Liver (tissue), 3 donors: ENCODE data around the gene PTPRN2.

Experiments used
- EGR1 ChIP-seq, 2 donors: IDR thresholded peaks; 2 replicates each; pipeline ENCODE4 v1.6.1; 2016 to 2018; ENCODE audit warnings: antibody characterized with exemption in 2 of 2, low read depth in 2 of 2
- FOXA2 ChIP-seq: IDR thresholded peaks from 2 replicates; pipeline ENCODE4 v1.6.1; 2016; ENCODE audit warnings: antibody characterized with exemption
- JUND ChIP-seq, 2 donors: IDR thresholded peaks; 2 replicates each; pipeline ENCODE4 v1.6.1; 2016; ENCODE audit warnings: antibody characterized with exemption in 2 of 2
- RAD21 ChIP-seq, 2 donors: IDR thresholded peaks; 2 replicates each; pipeline ENCODE4 v1.6.1; 2016; ENCODE audit warnings: antibody characterized with exemption in 2 of 2, mild to moderate bottlenecking in 2 of 2
- RXRA ChIP-seq, 2 donors: IDR thresholded peaks; 2 replicates each; pipeline ENCODE4 v1.6.1; 2017 to 2018; ENCODE audit warnings: antibody characterized with exemption in 2 of 2, mild to moderate bottlenecking in 1 of 2
- SP1 ChIP-seq: IDR thresholded peaks from 2 replicates; pipeline ENCODE4 v1.6.1; 2018; ENCODE audit warnings: antibody characterized with exemption, mild to moderate bottlenecking
- TAF1 ChIP-seq: conservative IDR thresholded peaks from 2 replicates; pipeline ENCODE4 v1.6.1; 2016; ENCODE audit warnings: antibody characterized with exemption, mild to moderate bottlenecking
- YY1 ChIP-seq: IDR thresholded peaks from 2 replicates; pipeline ENCODE4 v1.6.1; 2016; ENCODE audit warnings: antibody characterized with exemption, mild to moderate bottlenecking
- TF ChIP-seq, protein P1 (sequence below): fragments of 150-350 bp; IDR thresholded peaks from 2 replicates; pipeline ENCODE4 v1.5.1; 2017; ENCODE audit warnings: improper control_type of control experiment, low read depth, low read length; ENCODE audit not compliant: missing input control
- TF ChIP-seq, protein P2 (sequence below): IDR thresholded peaks from 2 replicates; pipeline ENCODE4 v1.6.1; 2016; ENCODE audit warnings: antibody characterized with exemption
- donor health status: healthy.
- donor health status: healthy.

DNA sequence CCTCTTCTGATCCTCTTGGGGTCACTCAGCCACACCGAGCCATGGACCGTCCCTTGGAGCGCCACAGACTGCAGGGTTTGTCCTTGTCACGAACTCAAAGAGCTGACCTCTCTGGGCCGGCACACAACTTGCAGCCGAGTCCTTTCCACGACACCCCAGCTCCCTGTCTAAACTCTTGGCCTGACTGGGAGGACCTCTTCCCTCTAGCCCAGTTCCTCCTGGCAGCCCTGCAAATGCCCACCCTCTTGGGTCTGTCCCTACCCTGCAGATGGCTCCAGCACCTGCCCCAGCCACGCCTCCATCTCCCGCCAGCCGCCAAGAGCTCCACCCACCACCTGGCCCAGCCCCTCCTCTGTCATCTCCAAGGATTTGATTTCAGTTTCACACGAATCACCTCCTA, 911.6 kb downstream of the PTPRN2 start:
- TF ChIP-seq RAD21 (IDR thresholded peaks at IDR 0.05) = no peak
- TF ChIP-seq, protein P1, sequence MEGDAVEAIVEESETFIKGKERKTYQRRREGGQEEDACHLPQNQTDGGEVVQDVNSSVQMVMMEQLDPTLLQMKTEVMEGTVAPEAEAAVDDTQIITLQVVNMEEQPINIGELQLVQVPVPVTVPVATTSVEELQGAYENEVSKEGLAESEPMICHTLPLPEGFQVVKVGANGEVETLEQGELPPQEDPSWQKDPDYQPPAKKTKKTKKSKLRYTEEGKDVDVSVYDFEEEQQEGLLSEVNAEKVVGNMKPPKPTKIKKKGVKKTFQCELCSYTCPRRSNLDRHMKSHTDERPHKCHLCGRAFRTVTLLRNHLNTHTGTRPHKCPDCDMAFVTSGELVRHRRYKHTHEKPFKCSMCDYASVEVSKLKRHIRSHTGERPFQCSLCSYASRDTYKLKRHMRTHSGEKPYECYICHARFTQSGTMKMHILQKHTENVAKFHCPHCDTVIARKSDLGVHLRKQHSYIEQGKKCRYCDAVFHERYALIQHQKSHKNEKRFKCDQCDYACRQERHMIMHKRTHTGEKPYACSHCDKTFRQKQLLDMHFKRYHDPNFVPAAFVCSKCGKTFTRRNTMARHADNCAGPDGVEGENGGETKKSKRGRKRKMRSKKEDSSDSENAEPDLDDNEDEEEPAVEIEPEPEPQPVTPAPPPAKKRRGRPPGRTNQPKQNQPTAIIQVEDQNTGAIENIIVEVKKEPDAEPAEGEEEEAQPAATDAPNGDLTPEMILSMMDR = no peak
- TF ChIP-seq SP1 = no peak
- no peak for TF ChIP-seq EGR1 (IDR thresholded peaks at IDR 0.05; ENCODE audit: low read depth in 2 of 2)
- TF ChIP-seq TAF1 = no peak
- TF ChIP-seq YY1 = no peak
- no peak for TF ChIP-seq FOXA2
- TF ChIP-seq, protein P2, sequence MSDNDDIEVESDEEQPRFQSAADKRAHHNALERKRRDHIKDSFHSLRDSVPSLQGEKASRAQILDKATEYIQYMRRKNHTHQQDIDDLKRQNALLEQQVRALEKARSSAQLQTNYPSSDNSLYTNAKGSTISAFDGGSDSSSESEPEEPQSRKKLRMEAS = no peak
- no peak for TF ChIP-seq RXRA (IDR thresholded peaks at IDR 0.05)
- TF ChIP-seq JUND (IDR thresholded peaks at IDR 0.05) = no peak
